ENCODE results near the gene STH.

Gene STH

DNA sequence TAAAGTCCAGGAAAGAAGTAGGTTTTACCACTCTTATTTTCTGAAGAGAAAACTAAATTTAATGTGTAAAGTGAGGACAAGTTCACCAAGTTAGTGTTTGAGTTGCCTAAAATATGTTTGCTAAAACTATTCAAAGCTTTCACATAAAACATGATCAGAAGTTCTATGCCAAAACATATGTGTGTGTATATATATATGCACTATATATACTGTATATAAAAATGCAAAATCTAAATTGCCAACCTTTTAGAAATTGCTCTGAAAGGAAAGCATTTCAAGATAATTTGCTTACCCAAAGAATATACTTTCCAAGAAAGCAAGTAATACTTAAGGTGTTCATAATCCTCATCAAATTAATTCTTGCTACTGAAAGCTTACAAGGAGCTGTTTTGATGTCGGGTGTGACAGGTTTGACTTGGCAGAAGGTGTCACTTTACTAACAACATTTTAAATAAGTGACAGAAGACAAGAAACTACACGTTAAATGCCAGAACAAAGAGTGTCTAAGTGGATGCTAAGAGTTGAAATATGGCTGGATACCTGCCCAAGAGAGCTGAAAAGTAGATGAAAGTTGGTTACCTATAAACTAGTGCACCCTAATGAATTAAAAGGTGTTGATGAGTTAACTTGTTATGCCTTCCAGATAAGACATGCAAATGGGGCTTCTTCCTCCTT, 32.3 kb upstream of the STH start:
- DNase-seq (ENCODE audit: extremely low read depth in 1 of 2, low read depth in 1 of 2), result no peak

DNA sequence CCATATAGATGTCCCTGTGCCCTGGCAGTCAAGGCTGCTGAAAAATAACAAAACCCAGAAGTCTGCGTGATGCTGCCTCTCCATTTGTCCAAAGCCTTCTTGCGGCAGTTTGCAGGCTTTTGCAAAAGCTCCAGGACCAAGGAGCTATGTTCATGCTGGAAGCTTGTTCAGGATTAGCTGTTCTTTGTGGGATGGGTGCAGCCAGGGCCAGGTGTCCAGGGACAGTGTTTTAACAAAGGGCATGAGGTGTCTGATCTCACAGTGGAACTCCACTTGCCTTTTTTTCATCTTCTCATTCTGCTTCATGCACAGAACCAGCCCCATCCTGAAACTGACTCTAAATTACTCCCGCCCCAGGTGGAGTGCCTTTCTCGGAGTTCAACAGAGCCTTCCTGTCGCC, 31.7 kb upstream of the STH start:
- no peak for DNase-seq (ENCODE audit: extremely low read depth in 1 of 2, low read depth in 1 of 2)

GRCh38 chr17:45968732-45969131, 30.3 kb upstream of the STH start:
- DNase-seq (ENCODE audit: extremely low read depth in 1 of 2, low read depth in 1 of 2), result no peak

- DNase-seq (ENCODE audit: extremely low read depth in 1 of 2, low read depth in 1 of 2), result no peak
Observed at GRCh38 chr17:45969726-45970125, 29.3 kb upstream of the STH start.

GRCh38 chr17:45970659-45971058, 28.4 kb upstream of the STH start:
- no peak for DNase-seq (ENCODE audit: extremely low read depth in 1 of 2, low read depth in 1 of 2)

GRCh38 chr17:45971698-45972141, 27.3 kb upstream of the STH start:
- DNase-seq (ENCODE audit: extremely low read depth in 1 of 2, low read depth in 1 of 2), result no peak

DNA sequence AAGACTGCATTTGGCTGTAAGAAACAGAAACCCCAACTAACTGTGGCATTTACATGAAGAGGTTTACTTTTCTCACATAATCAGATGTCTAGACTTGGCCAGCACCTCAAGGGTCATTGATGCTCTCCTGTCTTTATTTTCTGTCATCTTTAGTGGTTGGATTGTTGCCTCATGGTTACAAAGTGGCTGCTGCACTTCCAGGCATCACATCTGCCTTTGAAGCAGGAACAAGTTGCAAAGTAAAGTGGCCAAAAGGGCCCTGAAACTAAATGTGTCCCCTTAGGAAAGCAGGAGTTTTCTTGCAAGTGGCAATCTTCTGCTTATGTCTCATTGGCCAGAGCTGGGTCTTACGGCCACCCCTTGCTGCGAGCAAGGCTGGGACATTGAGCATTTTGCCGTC, 26.5 kb upstream of the STH start:
- no peak for DNase-seq (ENCODE audit: extremely low read depth in 1 of 2, low read depth in 1 of 2)

- no peak for DNase-seq (ENCODE audit: extremely low read depth in 1 of 2, low read depth in 1 of 2)
Observed at GRCh38 chr17:45973099-45973780, 25.8 kb upstream of the STH start.

DNA sequence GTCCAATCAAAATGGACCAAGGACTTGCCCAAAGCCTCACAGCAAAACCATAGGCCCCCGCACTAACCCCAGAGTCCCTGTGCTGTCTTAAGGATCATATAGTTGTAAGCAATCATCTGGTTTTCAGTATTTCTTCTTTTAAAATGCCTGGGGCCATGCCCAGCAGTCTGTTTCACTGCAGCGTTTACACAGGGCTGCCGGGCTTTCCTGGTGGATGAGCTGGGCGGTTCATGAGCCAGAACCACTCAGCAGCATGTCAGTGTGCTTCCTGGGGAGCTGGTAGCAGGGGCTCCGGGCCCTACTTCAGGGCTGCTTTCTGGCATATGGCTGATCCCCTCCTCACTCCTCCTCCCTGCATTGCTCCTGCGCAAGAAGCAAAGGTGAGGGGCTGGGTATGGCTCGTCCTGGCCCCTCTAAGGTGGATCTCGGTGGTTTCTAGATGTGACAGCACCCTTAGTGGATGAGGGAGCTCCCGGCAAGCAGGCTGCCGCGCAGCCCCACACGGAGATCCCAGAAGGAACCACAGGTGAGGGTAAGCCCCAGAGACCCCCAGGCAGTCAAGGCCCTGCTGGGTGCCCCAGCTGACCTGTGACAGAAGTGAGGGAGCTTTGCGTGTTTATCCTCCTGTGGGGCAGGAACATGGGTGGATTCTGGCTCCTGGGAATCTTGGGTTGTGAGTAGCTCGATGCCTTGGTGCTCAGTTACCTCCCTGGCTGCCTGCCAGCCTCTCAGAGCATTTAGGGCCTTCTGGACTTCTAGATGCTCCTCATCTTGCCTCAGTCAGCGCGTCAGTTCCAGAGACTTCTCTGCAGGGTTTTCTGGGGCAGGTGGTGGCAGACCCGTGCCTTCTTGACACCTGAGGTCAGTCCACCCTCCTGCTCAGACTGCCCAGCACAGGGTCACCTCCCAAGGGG, 24.8 kb upstream of the STH start:
- DNase-seq (ENCODE audit: extremely low read depth in 1 of 2, low read depth in 1 of 2), result no peak

DNA sequence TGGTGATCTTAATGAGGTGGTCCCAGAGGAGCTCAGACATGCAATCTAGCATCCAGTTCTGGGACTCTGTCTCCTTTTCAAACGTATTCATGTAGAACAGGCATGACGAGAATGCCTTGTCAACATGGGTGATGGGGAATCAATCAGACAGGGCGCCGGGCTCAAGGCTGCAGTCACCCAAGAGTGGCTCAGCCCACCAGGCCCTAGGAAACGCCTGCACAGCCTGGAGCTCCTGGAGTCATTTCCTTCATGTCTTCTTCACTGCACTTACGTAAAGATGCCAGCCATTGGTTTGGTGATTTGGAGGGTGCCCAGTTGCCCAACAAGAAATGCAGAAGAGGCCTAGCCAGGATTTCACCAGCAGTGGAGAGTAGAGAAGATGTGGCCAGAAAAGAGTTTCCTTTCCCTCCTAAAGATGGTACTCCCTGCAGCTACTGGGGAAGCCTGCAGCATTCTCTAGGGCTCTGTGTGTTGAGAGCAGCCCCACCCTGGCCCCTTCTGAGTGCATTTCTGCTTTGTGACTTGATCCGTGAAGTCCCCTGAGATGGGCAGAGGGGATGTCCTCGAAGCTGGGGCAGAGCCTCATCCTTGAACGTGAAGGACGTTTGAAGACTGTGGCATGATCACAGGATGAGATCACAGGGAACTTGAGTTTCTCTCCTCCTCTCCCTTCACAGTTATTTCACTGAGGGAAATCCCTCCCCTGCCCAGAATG, 24.0 kb upstream of the STH start:
- no peak for DNase-seq (ENCODE audit: extremely low read depth in 1 of 2, low read depth in 1 of 2)

- no peak for DNase-seq (ENCODE audit: extremely low read depth in 1 of 2, low read depth in 1 of 2)
Observed at GRCh38 chr17:45975640-45976295, 23.3 kb upstream of the STH start.

DNA sequence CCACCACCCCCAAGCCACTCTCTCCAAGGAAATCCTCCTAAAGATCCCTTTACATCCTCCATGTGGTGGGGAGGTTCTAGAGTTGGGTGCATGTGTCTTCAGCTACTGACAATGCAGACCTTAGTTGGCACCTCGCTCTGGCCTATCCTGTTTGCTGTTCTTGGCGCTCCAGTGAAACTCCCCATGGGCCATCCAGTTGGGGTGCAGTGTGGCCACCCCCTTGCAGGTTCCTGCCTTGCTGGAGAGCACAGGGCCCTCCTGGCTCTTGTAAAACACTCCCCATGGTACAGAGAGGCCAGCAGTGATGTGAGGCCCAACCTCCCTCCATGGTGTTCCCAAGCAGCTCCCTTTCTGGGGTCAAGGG, 22.7 kb upstream of the STH start:
- no peak for DNase-seq (ENCODE audit: extremely low read depth in 1 of 2, low read depth in 1 of 2)

DNA sequence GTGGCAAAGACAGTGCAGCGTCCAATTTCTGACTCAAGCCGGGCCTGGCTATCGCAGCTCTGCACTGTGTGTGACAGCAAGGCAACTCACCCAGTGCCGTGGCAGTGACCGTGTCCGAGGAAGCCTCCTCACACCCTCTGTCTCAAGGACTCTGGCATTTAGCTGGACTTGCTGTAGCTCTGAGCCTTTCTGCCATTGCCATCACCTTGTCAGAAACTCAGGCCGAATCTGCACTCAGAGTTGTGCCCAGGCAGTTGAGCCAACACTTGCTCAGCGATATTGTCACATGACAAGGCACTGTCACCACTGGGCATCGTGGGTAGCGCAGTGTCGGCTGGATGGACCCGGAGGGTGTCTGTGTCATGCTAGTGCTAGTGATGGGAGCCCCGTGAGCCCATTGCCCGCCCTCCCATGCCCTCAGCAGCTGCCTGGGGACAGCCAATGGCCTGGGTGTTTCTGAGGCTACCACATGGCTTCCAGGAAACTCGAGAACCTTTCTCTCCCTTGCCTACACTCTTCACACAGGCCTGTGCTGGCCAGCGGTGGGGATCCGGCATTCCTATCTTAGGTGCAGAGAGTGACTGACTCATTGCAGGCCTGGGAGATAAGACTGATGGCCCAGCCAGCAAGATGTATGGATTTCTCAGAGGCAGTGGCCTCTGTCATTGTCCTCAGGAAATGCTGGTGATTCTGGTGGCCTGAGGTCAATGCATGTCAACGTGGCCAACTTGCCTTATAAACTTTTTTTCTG, 22.1 kb upstream of the STH start:
- no peak for DNase-seq (ENCODE audit: extremely low read depth in 1 of 2, low read depth in 1 of 2)

DNA sequence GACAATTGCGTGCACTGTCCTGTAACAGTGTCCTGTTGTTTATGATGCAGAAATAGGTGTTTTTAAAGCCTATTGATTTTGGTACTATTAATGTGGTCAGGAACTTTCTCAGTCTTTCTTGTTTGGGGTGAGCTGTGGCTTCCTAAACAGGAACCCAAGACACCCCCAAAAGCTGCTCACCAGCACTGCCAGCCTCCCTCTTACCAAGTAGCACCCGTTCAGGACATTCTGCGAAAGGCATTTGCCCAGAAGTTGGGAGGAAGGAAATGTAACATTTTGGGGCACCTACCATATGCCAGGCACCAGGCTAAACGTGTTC, 21.6 kb upstream of the STH start:
- no peak for DNase-seq (ENCODE audit: extremely low read depth in 1 of 2, low read depth in 1 of 2)

DNA sequence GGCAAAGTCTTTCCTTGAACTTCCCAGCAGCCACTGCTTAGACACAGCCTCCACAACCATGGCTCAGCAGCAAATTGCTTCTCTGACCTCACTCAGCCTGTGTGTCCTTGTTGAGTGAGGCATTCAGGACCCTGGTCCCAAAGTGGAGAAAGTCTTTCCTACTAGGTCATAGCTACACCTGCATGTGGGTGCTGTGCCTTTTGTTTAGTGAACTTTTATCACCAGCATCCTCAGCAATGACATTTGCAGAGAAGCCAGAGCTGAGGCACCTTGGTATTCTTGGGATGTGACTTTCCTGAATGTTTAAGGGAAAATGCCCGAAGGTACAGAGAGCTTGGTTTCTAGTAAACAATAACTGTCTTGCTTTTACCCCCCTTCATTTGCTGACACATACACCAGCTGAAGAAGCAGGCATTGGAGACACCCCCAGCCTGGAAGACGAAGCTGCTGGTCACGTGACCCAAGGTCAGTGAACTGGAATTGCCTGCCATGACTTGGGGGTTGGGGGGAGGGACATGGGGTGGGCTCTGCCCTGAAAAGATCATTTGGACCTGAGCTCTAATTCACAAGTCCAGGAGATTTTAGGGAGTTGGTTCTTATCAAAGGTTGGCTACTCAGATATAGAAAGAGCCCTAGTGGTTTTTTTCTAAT, 20.9 kb upstream of the STH start:
- no peak for DNase-seq (ENCODE audit: extremely low read depth in 1 of 2, low read depth in 1 of 2)

- DNase-seq (ENCODE audit: extremely low read depth in 1 of 2, low read depth in 1 of 2), result no peak
Observed at GRCh38 chr17:45979137-45979536, 19.9 kb upstream of the STH start.

- no peak for DNase-seq (ENCODE audit: extremely low read depth in 1 of 2, low read depth in 1 of 2)
Observed at GRCh38 chr17:45980855-45981254, 18.2 kb upstream of the STH start.

GRCh38 chr17:45981306-45981705, 17.7 kb upstream of the STH start:
- DNase-seq (ENCODE audit: extremely low read depth in 1 of 2, low read depth in 1 of 2), result no peak

DNA sequence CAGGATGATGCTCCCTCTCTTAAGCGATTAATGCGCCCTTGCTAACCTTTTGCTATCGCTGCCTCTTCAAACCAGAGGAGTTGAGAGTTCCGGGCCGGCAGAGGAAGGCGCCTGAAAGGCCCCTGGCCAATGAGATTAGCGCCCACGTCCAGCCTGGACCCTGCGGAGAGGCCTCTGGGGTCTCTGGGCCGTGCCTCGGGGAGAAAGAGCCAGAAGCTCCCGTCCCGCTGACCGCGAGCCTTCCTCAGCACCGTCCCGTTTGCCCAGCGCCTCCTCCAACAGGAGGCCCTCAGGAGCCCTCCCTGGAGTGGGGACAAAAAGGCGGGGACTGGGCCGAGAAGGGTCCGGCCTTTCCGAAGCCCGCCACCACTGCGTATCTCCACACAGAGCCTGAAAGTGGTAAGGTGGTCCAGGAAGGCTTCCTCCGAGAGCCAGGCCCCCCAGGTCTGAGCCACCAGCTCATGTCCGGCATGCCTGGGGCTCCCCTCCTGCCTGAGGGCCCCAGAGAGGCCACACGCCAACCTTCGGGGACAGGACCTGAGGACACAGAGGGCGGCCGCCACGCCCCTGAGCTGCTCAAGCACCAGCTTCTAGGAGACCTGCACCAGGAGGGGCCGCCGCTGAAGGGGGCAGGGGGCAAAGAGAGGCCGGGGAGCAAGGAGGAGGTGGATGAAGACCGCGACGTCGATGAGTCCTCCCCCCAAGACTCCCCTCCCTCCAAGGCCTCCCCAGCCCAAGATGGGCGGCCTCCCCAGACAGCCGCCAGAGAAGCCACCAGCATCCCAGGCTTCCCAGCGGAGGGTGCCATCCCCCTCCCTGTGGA, 16.0 kb upstream of the STH start:
- DNase-seq (ENCODE audit: extremely low read depth in 1 of 2, low read depth in 1 of 2), result no peak

Measured in activated CD8-positive, alpha-beta memory T cell treated with anti-CD3 and anti-CD28 coated beads for 1 hour (primary cell).